ENCODE measurements around the gene PTMS. TPM values are rescaled to one million over a fixed set of nuclear protein-coding genes. Genes with fewer than 3 reads are reported as not detected.

Gene PTMS
- total and polyA plus RNA-seq, 2 of the 13 experiments (the other 11 are each of a cell fraction or from before 2014, with no cell fraction given) = 40.5 to 82.4 TPM

GRCh38 chr12:6723607-6724408, 42.4 kb upstream of the PTMS start, which contains the start of gene COPS7A (continued):
- no peak for TF ChIP-seq MBNL3 (CRISPR knock-in tag; conservative IDR thresholded peaks at IDR 0.05)
- peak; percentile 93 for TF ChIP-seq ZNF18 (CRISPR knock-in tag; IDR thresholded peaks at IDR 0.05; ENCODE audit: insufficient replicate concordance)
- no peak for TF ChIP-seq ZNF790 (CRISPR knock-in tag; IDR thresholded peaks at IDR 0.05; ENCODE audit: borderline replicate concordance)
- peak; percentile 95; the same call in 1 of the 2 replicates for TF ChIP-seq ZNF563 (CRISPR knock-in tag; IDR thresholded peaks at IDR 0.05)
- TF ChIP-seq ZBTB14 (CRISPR knock-in tag; IDR thresholded peaks at IDR 0.05) = peak; percentile 46; the same call in 1 of the 2 replicates
- TF ChIP-seq ZNF879 (CRISPR knock-in tag; IDR thresholded peaks at IDR 0.05) = no peak; the same call in none of the 2 replicates
- TF ChIP-seq ZNF460 (CRISPR knock-in tag; IDR thresholded peaks at IDR 0.05; ENCODE audit: borderline replicate concordance) = no peak
- TF ChIP-seq TFAP4 (IDR thresholded peaks at IDR 0.05; ENCODE audit: borderline replicate concordance, low read depth) = peak; percentile 100
- peak; percentile 78 for TF ChIP-seq YY1 (IDR thresholded peaks at IDR 0.05; ENCODE audit: insufficient read depth, insufficient replicate concordance, low read depth, low read length)
- peak; percentile 96 for TF ChIP-seq SAP130 (CRISPR knock-in tag; IDR thresholded peaks at IDR 0.05; ENCODE audit: low read depth)
- peak; percentile 63; the same call in 1 of the 2 replicates for TF ChIP-seq AKAP8 (CRISPR knock-in tag; IDR thresholded peaks at IDR 0.05)
- no peak for TF ChIP-seq SUZ12 (IDR thresholded peaks at IDR 0.05; ENCODE audit: low read depth, low read length)
- peak in 1 of 2 experiments; percentile 91; a peak in 2 of 4 replicates for TF ChIP-seq KLF16 (CRISPR knock-in tag; IDR thresholded peaks at IDR 0.05)
- peak; percentile 84 for TF ChIP-seq IRF9 (CRISPR knock-in tag; IDR thresholded peaks at IDR 0.05; ENCODE audit: borderline replicate concordance)
- TF ChIP-seq GATAD1 (CRISPR knock-in tag; IDR thresholded peaks at IDR 0.05) = peak; percentile 94
- peak; percentile 62; the same call in 1 of the 2 replicates for TF ChIP-seq RERE (CRISPR knock-in tag; IDR thresholded peaks at IDR 0.05; ENCODE audit: low read depth)
- TF ChIP-seq ZNF20 (CRISPR knock-in tag; IDR thresholded peaks at IDR 0.05) = no peak
- no peak for TF ChIP-seq ZNF264 (CRISPR knock-in tag; IDR thresholded peaks at IDR 0.05)

Data from HepG2 (cell line).